ENCODE data around the gene CCDC117.
A peak's percentile ranks its signal among the peaks of the same experiment; 100 is the strongest.

CCDC117 gene

GRCh38 chr22:28768701-28769393, 3.6 kb upstream of the CCDC117 start:
- no peak for DNase-seq

GRCh38 chr22:28769394-28770085, 3.0 kb upstream of the CCDC117 start:
- DNase-seq = no peak

- DNase-seq = no peak
These were observed 1.2 kb upstream of the CCDC117 start for GRCh38 chr22:28771195-28771791.

- no peak for DNase-seq
These were observed 969 bp downstream of the CCDC117 start for GRCh38 chr22:28773461-28773867.

- no peak for DNase-seq
These were observed 1.9 kb downstream of the CCDC117 start for GRCh38 chr22:28774378-28774777.

GRCh38 chr22:28779833-28780232, 7.3 kb downstream of the CCDC117 start:
- DNase-seq = no peak

- no peak for DNase-seq
These were observed 7.8 kb downstream of the CCDC117 start for GRCh38 chr22:28780296-28780695.

GRCh38 chr22:28783786-28784671, 11.5 kb downstream of the CCDC117 start:
- DNase-seq = no peak

GRCh38 chr22:28788601-28789000, 16.1 kb downstream of the CCDC117 start:
- no peak for DNase-seq

- DNase-seq = no peak
These were observed 18.6 kb downstream of the CCDC117 start for GRCh38 chr22:28791124-28791523.

GRCh38 chr22:28791841-28792490, 19.5 kb downstream of the CCDC117 start:
- no peak for DNase-seq

- no peak for DNase-seq
These were observed 20.2 kb downstream of the CCDC117 start for GRCh38 chr22:28792491-28793383.

- no peak for DNase-seq
These were observed 21.6 kb downstream of the CCDC117 start for GRCh38 chr22:28793976-28794584.

- no peak for DNase-seq
These were observed 22.7 kb downstream of the CCDC117 start for GRCh38 chr22:28795071-28795693.

GRCh38 chr22:28795932-28796856, 23.7 kb downstream of the CCDC117 start:
- DNase-seq = no peak

- peak in 4 of 56 donors; percentile 2 to 22 (median 11) for DNase-seq
These were observed 26.5 kb downstream of the CCDC117 start for GRCh38 chr22:28798810-28799605.

All from nucleus accumbens (tissue), 56 donors.